K562 (cell line): ENCODE results near the gene OPCML.

ENCODE experiments used
- EZH2 ChIP-seq: IDR thresholded peaks from 2 replicates; pipeline ENCODE4 v1.6.1; 2012; ENCODE audit warnings: low read depth, mild to moderate bottlenecking, inconsistent platforms, low read length, borderline replicate concordance
- JUNB ChIP-seq: fragments of 450-650 bp; formaldehyde crosslinking; conservative IDR thresholded peaks from 2 replicates; pipeline ENCODE4 v1.4.0; 2020; ENCODE audit warnings: mild to moderate bottlenecking
- KLF16 ChIP-seq: IDR thresholded peaks from 2 replicates; pipeline ENCODE4 v1.6.1; 2016; ENCODE audit warnings: antibody characterized with exemption
- MTF1 ChIP-seq: fragments of 250-450 bp; sonication (Bioruptor Pico); IDR thresholded peaks from 2 replicates; pipeline ENCODE4 v1.9.0; 2021; ENCODE audit warnings: moderate library complexity, mild to moderate bottlenecking, inconsistent platforms, borderline replicate concordance
- POLR2A ChIP-seq: fragments of 450-650 bp; conservative IDR thresholded peaks from 2 replicates; pipeline ENCODE4 v1.6.1; 2016
- PPARD ChIP-seq: fragments of 250-450 bp; sonication (Bioruptor Pico); IDR thresholded peaks from 2 replicates; pipeline ENCODE4 v1.8.0; 2022; ENCODE audit warnings: inconsistent platforms, mild to moderate bottlenecking, moderate library complexity
- TF ChIP-seq, protein P1 (sequence below): sonication (generic); formaldehyde crosslinking; IDR thresholded peaks from 2 replicates; pipeline ENCODE4 v1.8.1; 2023; ENCODE audit warnings: mild to moderate bottlenecking, missing genetic modification reagents
- TF ChIP-seq, protein P2 (sequence below): conservative IDR thresholded peaks from 2 replicates; pipeline ENCODE4 v1.6.1; 2011; ENCODE audit warnings: low read depth, mild to moderate bottlenecking, low read length; ENCODE audit not compliant: control insufficient read depth
- TF ChIP-seq, protein P3 (sequence below): fragments of 200-400 bp; formaldehyde crosslinking; IDR thresholded peaks from 2 replicates; pipeline ENCODE4 v1.6.1; 2017; ENCODE audit warnings: mild to moderate bottlenecking, low read depth, low read length, moderate library complexity
- TF ChIP-seq, protein P4 (sequence below), 2 experiments: fragments of 450-650 bp in 1 of 2; sonication (generic) in 1 of 2; formaldehyde crosslinking; conservative IDR thresholded peaks; 2 replicates each; pipeline versions ENCODE4 v1.4.0 to v1.8.1; 2020 to 2022; ENCODE audit warnings: mild to moderate bottlenecking in 1 of 2, missing genetic modification reagents in 1 of 2
- TF ChIP-seq, protein P5 (sequence below): sonication (generic); formaldehyde crosslinking; IDR thresholded peaks from 2 replicates; pipeline ENCODE4 v1.5.0; 2020; ENCODE audit warnings: missing genetic modification reagents

DNA sequence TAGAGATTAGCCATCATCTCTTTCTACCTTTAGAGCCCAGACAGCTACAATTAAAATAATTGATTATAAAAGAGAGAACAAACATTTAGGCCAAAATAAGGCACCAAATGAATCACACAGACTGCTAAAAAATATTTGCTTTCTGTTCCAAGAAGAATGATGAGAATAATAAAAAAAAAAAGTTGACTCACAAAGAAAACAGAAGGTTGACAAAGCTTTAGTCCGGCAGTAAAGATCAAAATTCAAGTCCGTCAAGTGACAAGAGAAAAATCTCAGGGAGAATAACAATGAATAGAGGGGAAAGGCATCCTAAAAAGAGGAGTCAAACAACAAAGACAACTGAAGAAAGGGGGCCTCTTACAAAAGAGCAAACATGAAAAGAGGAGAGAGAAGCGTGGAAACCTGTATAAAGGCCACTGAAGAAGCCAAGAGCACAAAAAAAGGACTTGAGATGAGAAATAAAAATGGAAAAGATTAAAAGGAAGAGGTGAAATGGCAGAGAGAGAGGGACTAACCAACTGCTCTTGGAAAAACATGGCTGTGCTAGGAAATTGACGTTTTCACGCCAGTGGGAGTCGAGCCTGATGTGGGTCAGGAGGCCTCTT is 910.2 kb downstream of the OPCML start:
- no peak for TF ChIP-seq KLF16
- TF ChIP-seq PPARD (CRISPR knock-in tag) = no peak
- TF ChIP-seq, protein P1, sequence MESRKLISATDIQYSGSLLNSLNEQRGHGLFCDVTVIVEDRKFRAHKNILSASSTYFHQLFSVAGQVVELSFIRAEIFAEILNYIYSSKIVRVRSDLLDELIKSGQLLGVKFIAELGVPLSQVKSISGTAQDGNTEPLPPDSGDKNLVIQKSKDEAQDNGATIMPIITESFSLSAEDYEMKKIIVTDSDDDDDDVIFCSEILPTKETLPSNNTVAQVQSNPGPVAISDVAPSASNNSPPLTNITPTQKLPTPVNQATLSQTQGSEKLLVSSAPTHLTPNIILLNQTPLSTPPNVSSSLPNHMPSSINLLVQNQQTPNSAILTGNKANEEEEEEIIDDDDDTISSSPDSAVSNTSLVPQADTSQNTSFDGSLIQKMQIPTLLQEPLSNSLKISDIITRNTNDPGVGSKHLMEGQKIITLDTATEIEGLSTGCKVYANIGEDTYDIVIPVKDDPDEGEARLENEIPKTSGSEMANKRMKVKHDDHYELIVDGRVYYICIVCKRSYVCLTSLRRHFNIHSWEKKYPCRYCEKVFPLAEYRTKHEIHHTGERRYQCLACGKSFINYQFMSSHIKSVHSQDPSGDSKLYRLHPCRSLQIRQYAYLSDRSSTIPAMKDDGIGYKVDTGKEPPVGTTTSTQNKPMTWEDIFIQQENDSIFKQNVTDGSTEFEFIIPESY (CRISPR knock-in tag) = no peak
- no peak for TF ChIP-seq MTF1 (CRISPR knock-in tag)
- TF ChIP-seq, protein P2, sequence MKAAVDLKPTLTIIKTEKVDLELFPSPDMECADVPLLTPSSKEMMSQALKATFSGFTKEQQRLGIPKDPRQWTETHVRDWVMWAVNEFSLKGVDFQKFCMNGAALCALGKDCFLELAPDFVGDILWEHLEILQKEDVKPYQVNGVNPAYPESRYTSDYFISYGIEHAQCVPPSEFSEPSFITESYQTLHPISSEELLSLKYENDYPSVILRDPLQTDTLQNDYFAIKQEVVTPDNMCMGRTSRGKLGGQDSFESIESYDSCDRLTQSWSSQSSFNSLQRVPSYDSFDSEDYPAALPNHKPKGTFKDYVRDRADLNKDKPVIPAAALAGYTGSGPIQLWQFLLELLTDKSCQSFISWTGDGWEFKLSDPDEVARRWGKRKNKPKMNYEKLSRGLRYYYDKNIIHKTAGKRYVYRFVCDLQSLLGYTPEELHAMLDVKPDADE = no peak
- no peak for TF ChIP-seq JUNB (CRISPR knock-in tag)
- TF ChIP-seq EZH2 = no peak
- TF ChIP-seq, protein P3, sequence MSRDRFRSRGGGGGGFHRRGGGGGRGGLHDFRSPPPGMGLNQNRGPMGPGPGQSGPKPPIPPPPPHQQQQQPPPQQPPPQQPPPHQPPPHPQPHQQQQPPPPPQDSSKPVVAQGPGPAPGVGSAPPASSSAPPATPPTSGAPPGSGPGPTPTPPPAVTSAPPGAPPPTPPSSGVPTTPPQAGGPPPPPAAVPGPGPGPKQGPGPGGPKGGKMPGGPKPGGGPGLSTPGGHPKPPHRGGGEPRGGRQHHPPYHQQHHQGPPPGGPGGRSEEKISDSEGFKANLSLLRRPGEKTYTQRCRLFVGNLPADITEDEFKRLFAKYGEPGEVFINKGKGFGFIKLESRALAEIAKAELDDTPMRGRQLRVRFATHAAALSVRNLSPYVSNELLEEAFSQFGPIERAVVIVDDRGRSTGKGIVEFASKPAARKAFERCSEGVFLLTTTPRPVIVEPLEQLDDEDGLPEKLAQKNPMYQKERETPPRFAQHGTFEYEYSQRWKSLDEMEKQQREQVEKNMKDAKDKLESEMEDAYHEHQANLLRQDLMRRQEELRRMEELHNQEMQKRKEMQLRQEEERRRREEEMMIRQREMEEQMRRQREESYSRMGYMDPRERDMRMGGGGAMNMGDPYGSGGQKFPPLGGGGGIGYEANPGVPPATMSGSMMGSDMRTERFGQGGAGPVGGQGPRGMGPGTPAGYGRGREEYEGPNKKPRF = no peak
- TF ChIP-seq, protein P4, sequence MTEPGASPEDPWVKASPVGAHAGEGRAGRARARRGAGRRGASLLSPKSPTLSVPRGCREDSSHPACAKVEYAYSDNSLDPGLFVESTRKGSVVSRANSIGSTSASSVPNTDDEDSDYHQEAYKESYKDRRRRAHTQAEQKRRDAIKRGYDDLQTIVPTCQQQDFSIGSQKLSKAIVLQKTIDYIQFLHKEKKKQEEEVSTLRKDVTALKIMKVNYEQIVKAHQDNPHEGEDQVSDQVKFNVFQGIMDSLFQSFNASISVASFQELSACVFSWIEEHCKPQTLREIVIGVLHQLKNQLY (CRISPR knock-in tag; conservative IDR thresholded peaks at IDR 0.05) = no peak
- no peak for TF ChIP-seq POLR2A
- TF ChIP-seq, protein P5, sequence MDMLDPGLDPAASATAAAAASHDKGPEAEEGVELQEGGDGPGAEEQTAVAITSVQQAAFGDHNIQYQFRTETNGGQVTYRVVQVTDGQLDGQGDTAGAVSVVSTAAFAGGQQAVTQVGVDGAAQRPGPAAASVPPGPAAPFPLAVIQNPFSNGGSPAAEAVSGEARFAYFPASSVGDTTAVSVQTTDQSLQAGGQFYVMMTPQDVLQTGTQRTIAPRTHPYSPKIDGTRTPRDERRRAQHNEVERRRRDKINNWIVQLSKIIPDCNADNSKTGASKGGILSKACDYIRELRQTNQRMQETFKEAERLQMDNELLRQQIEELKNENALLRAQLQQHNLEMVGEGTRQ = no peak
